IMR-90 (cell line): ENCODE measurements around the gene PIGC. TPM values are rescaled to one million over a fixed set of nuclear protein-coding genes. Genes with fewer than 3 reads are reported as not detected.

Experiments used
- ATAC-seq: fragments of 200-7000 bp; cut with Tn5 transposase; 2 replicates; pipeline ENCODE4 v1.9.1; 2020; ENCODE audit warnings: low read depth, mild to moderate bottlenecking, moderate library complexity
- BruUV-seq: library from RNA; stranded (reverse); fragments of 400-500 nt; replicated peaks from 2 replicates; lab custom pipeline; 2021; lab: Mats Ljungman, UMichigan
- CTCF ChIA-PET: fragments of 300-600 bp; formaldehyde crosslinking; extraction: SDS; loops from one replicate; lab custom pipeline; 2021; ENCODE audit warnings: antibody characterized with exemption; lab: Yijun Ruan, JAX
- POLR2A ChIA-PET: fragments of 300-600 bp; sonication (Branson Sonifier 250); formaldehyde crosslinking; loops from one replicate; lab custom pipeline; 2022; ENCODE audit warnings: antibody characterized with exemption; ENCODE audit not compliant: unreplicated experiment; lab: Charles Lee
- DNase-seq: peaks from one replicate; pipeline ENCODE4 v3.0.0; 2013
- H2AFZ ChIP-seq: replicated peaks from 2 replicates; pipeline ENCODE3; 2013; ENCODE audit warnings: low read length, mild to moderate bottlenecking; ENCODE audit not compliant: poor library complexity
- H2AK5ac ChIP-seq: 2 replicates; pipeline ENCODE4 v1.6.1; 2013; ENCODE audit warnings: low read depth, low read length, inconsistent platforms
- H2AK9ac ChIP-seq: replicated peaks from 2 replicates; pipeline ENCODE3; 2013; ENCODE audit warnings: mild to moderate bottlenecking, low read depth, low read length, moderate library complexity; ENCODE audit not compliant: poor library complexity
- H2BK120ac ChIP-seq: 2 replicates; pipeline ENCODE4 v1.6.1; 2013; ENCODE audit warnings: low read depth, low read length, inconsistent platforms
- H2BK15ac ChIP-seq: 3 replicates; pipeline ENCODE4 v1.6.1; 2013; ENCODE audit warnings: low read depth, low read length, inconsistent platforms
- H2BK20ac ChIP-seq: 2 replicates; pipeline ENCODE4 v1.6.1; 2013; ENCODE audit warnings: low read depth, mild to moderate bottlenecking, inconsistent platforms, low read length, moderate library complexity
- H2BK5ac ChIP-seq: 2 replicates; pipeline ENCODE4 v1.6.1; 2013; ENCODE audit warnings: mild to moderate bottlenecking, low read depth, low read length, inconsistent platforms; ENCODE audit not compliant: poor library complexity, severe bottlenecking
- H3K14ac ChIP-seq: replicated peaks from 2 replicates; pipeline ENCODE4 v1.6.1; 2013; ENCODE audit warnings: low read depth, low read length, inconsistent platforms
- H3K18ac ChIP-seq: 2 replicates; pipeline ENCODE4 v1.6.1; 2013; ENCODE audit warnings: low read depth, low read length, control low read depth
- H3K23ac ChIP-seq: 2 replicates; pipeline ENCODE4 v1.6.1; 2013; ENCODE audit warnings: low read depth, low read length, inconsistent platforms
- H3K27ac ChIP-seq: 2 replicates; pipeline ENCODE4 v1.5.1; 2013; ENCODE audit warnings: mild to moderate bottlenecking, control low read depth, low read length; ENCODE audit not compliant: insufficient read depth
- H3K27me3 ChIP-seq: 2 replicates; pipeline ENCODE4 v1.6.1; 2013; ENCODE audit warnings: low read length; ENCODE audit not compliant: control insufficient read depth, insufficient read depth
- H3K36me3 ChIP-seq: 2 replicates; pipeline ENCODE4 v1.6.1; 2013; ENCODE audit warnings: low read length, mixed read lengths; ENCODE audit not compliant: control insufficient read depth, insufficient read depth
- H3K4ac ChIP-seq: 2 replicates; pipeline ENCODE4 v1.6.1; 2013; ENCODE audit warnings: low read depth, low read length, inconsistent platforms
- H3K4me1 ChIP-seq: 2 replicates; pipeline ENCODE4 v1.6.1; 2013; ENCODE audit warnings: low read length, mixed read lengths; ENCODE audit not compliant: control insufficient read depth, insufficient read depth
- H3K4me2 ChIP-seq: 2 replicates; pipeline ENCODE4 v1.6.1; 2013; ENCODE audit warnings: low read depth, mild to moderate bottlenecking, control low read depth, low read length, moderate library complexity
- H3K4me3 ChIP-seq: 2 replicates; pipeline ENCODE4 v1.5.1; 2013; ENCODE audit warnings: low read depth, mild to moderate bottlenecking, control low read depth, low read length, moderate library complexity; ENCODE audit not compliant: insufficient read depth
- H3K56ac ChIP-seq: 2 replicates; pipeline ENCODE4 v1.6.1; 2013; ENCODE audit warnings: low read length, inconsistent platforms; ENCODE audit not compliant: insufficient read depth; ENCODE audit errors: extremely low read depth
- H3K79me1 ChIP-seq, 2 experiments: 2 replicates each; pipeline ENCODE4 v1.6.1; 2013; ENCODE audit warnings: low read length in 2 of 2, inconsistent platforms in 1 of 2, low read depth in 1 of 2
- H3K9ac ChIP-seq: 2 replicates; pipeline ENCODE4 v1.6.1; 2013; ENCODE audit warnings: low read depth, low read length, control low read depth
- H3K9me1 ChIP-seq: 2 replicates; pipeline ENCODE4 v1.6.1; 2013; ENCODE audit warnings: low read length, inconsistent platforms; ENCODE audit not compliant: insufficient read depth
- H3K9me3 ChIP-seq: 2 replicates; pipeline ENCODE4 v1.6.1; 2013; ENCODE audit warnings: low read length; ENCODE audit not compliant: control insufficient read depth, insufficient read depth
- H4K20me1 ChIP-seq: 2 replicates; pipeline ENCODE4 v1.6.1; 2013; ENCODE audit warnings: low read length, inconsistent platforms; ENCODE audit not compliant: insufficient read depth
- H4K5ac ChIP-seq: 2 replicates; pipeline ENCODE4 v1.6.1; 2013; ENCODE audit warnings: mild to moderate bottlenecking, low read depth, low read length, control low read depth
- H4K8ac ChIP-seq, 2 experiments: 2 replicates each; pipeline ENCODE4 v1.6.1; 2013; ENCODE audit warnings: low read depth in 2 of 2, low read length in 2 of 2, control low read depth in 1 of 2, inconsistent platforms in 1 of 2
- H4K91ac ChIP-seq: 2 replicates; pipeline ENCODE4 v1.6.1; 2013; ENCODE audit warnings: low read depth, low read length, inconsistent platforms; ENCODE audit not compliant: insufficient read depth
- BHLHE40 ChIP-seq: fragments of 150-350 bp; IDR thresholded peaks from 2 replicates; pipeline ENCODE4 v1.6.1; 2016; ENCODE audit warnings: mild to moderate bottlenecking, low read depth, low read length
- CEBPB ChIP-seq: IDR thresholded peaks from 2 replicates; pipeline ENCODE4 v1.6.1; 2012; ENCODE audit warnings: low read depth, low read length, improper control_type of control experiment
- CHD1 ChIP-seq: IDR thresholded peaks from 2 replicates; pipeline ENCODE4 v1.6.1; 2012; ENCODE audit warnings: low read depth, low read length, improper control_type of control experiment
- CTCF ChIP-seq: conservative IDR thresholded peaks from 2 replicates; pipeline ENCODE4 v1.5.1; 2012; ENCODE audit warnings: mild to moderate bottlenecking, low read depth, low read length, improper control_type of control experiment
- ELK1 ChIP-seq: fragments of 150-350 bp; IDR thresholded peaks from 2 replicates; pipeline ENCODE4 v1.6.1; 2016; ENCODE audit warnings: low read depth, mild to moderate bottlenecking, low read length, moderate library complexity, borderline replicate concordance
- FOS ChIP-seq: fragments of 150-350 bp; IDR thresholded peaks from 2 replicates; pipeline ENCODE4 v1.6.1; 2016; ENCODE audit warnings: low read depth, low read length
- MAFK ChIP-seq: IDR thresholded peaks from 2 replicates; pipeline ENCODE4 v1.6.1; 2012; ENCODE audit warnings: low read depth, low read length, improper control_type of control experiment
- MAZ ChIP-seq: IDR thresholded peaks from 2 replicates; pipeline ENCODE4 v1.6.1; 2012; ENCODE audit warnings: low read depth, mild to moderate bottlenecking, low read length, improper control_type of control experiment, moderate library complexity, borderline replicate concordance
- MXI1 ChIP-seq: IDR thresholded peaks from 2 replicates; pipeline ENCODE4 v1.6.1; 2012; ENCODE audit warnings: low read depth, mild to moderate bottlenecking, low read length, moderate library complexity, borderline replicate concordance
- NFE2L2 ChIP-seq: fragments of 150-350 bp; IDR thresholded peaks from 2 replicates; pipeline ENCODE4 v1.6.1; 2016; ENCODE audit warnings: low read depth, mild to moderate bottlenecking, low read length
- POLR2A ChIP-seq: IDR thresholded peaks from 2 replicates; pipeline ENCODE4 v1.6.1; 2012; ENCODE audit warnings: mild to moderate bottlenecking, low read depth, low read length
- RAD21 ChIP-seq: IDR thresholded peaks from 2 replicates; pipeline ENCODE4 v1.6.1; 2012; ENCODE audit warnings: low read length, improper control_type of control experiment
- RCOR1 ChIP-seq: IDR thresholded peaks from 2 replicates; pipeline ENCODE4 v1.6.1; 2012; ENCODE audit warnings: mild to moderate bottlenecking, low read length, improper control_type of control experiment; ENCODE audit not compliant: insufficient replicate concordance
- RFX5 ChIP-seq: IDR thresholded peaks from 2 replicates; pipeline ENCODE4 v1.8.0; 2012; ENCODE audit warnings: low read depth, mild to moderate bottlenecking, low read length, moderate library complexity
- SMC3 ChIP-seq: fragments of 150-350 bp; IDR thresholded peaks from 2 replicates; pipeline ENCODE4 v1.6.1; 2016; ENCODE audit warnings: low read depth, mild to moderate bottlenecking, antibody characterized with exemption, low read length, moderate library complexity
- USF2 ChIP-seq: fragments of 150-350 bp; IDR thresholded peaks from 2 replicates; pipeline ENCODE4 v1.6.1; 2017; ENCODE audit warnings: mild to moderate bottlenecking, antibody characterized with exemption, low read length, low read depth
- WGBS, 2 experiments: methylation state at CpG; one replicate each; pipeline versions ENCODE4 v1.1.5 to v1.1.7; 2013; ENCODE audit warnings: missing lambda C conversion rate in 2 of 2; ENCODE audit not compliant: insufficient read length in 1 of 2; ENCODE audit errors: extremely low coverage in 2 of 2; 5-methylcytosine and 5-hydroxymethylcytosine counted together
- dilution Hi-C: fragments of 300-500 bp; cut with HindIII; formaldehyde crosslinking; loops from one replicate; pipeline ENCODE4 v1.14.3; 2018; ENCODE audit warnings: low sequenced_read_pairs; ENCODE audit not compliant: unreplicated experiment
- in situ Hi-C: fragments of 300-500 bp; cut with MboI; formaldehyde crosslinking; loops from 3 replicates; pipeline ENCODE4 v1.14.3; 2019; ENCODE audit warnings: low sequenced_read_pairs, inconsistent platforms, mixed read lengths
- intact Hi-C: fragments of 100-400 bp; cut with micrococcal nuclease; formaldehyde crosslinking; loops from 2 replicates; pipeline ENCODE4 v1.10.0; 2022
- polyA plus RNA-seq, 3 experiments: library from polyadenylated mRNA; depleted of rRNA; stranded (reverse); fragments of >200 nt; gene quantifications; 2 replicates each; pipeline ENCODE4 v1.2.3, GENCODE V29; 2012; ENCODE audit warnings: low replicate concordance in 1 of 3
- total RNA-seq: library from RNA; depleted of rRNA; stranded (reverse); fragments of >200 nt; gene quantifications from 2 replicates; pipeline ENCODE4 v1.2.3, GENCODE V29; 2012

The PIGC gene
- total and polyA plus RNA-seq, 2 of the 4 experiments (the other 2 are of a cell fraction): 14.9 to 15.8 TPM

GRCh38 chr1:172395576-172395975 lies 48.3 kb downstream of the PIGC start:
- H2AFZ ChIP-seq: no peak overlapping the region
- no peak overlapping the region for H3K4ac ChIP-seq
- H4K8ac ChIP-seq: no peak overlapping the region
- H4K20me1 ChIP-seq: no peaks in the 10 kb centered on the region
- POLR2A ChIA-PET: no interaction called here
- H3K23ac ChIP-seq: no peak overlapping the region
- H3K18ac ChIP-seq: no peak overlapping the region
- peaks cover 4% of the 10 kb centered on the region for H3K4me1 ChIP-seq
- no peak for TF ChIP-seq RAD21
- TF ChIP-seq RFX5: no peak
- TF ChIP-seq CEBPB: no peak
- TF ChIP-seq CTCF: no peak
- no peak for TF ChIP-seq CHD1
- no peak for TF ChIP-seq BHLHE40
- TF ChIP-seq USF2: no peak
- TF ChIP-seq POLR2A: no peak
- no peak for TF ChIP-seq MAZ
- TF ChIP-seq ELK1: no peak
- no peak for TF ChIP-seq FOS
- no peak for TF ChIP-seq SMC3
- no peak for TF ChIP-seq MAFK
- no peak for TF ChIP-seq MXI1
- TF ChIP-seq RCOR1: no peak
- TF ChIP-seq NFE2L2: no peak
- H4K5ac ChIP-seq: no peak overlapping the region
- DNase-seq: no peak
- H3K36me3 ChIP-seq: no peaks in the 10 kb centered on the region
- H4K91ac ChIP-seq: no peak overlapping the region
- H2BK120ac ChIP-seq: no peak overlapping the region
- dilution Hi-C loops: no loop called here
- H2AK9ac ChIP-seq: no peak overlapping the region
- H3K14ac ChIP-seq: no peak overlapping the region
- ATAC-seq: no peak
- no peak overlapping the region for H2AK5ac ChIP-seq
- no CpG with 5 or more reads among the region's 3 CpGs for WGBS, 2 experiments
- H3K27ac ChIP-seq: no peak overlapping the region
- no peak overlapping the region for H3K56ac ChIP-seq
- no peaks in the 10 kb centered on the region for H3K27me3 ChIP-seq
- H2BK15ac ChIP-seq: no peak overlapping the region
- no peak overlapping the region for H3K4me3 ChIP-seq
- H3K4me2 ChIP-seq: no peak overlapping the region
- no peak overlapping the region for H2BK20ac ChIP-seq
- in situ Hi-C loops: loop anchor here (10.0 kb wide), 1 partner anchor 251 kb away; no protein-coding TSS in a partner anchor
- H3K9me3 ChIP-seq: no peaks in the 10 kb centered on the region
- no peaks in the 10 kb centered on the region for H3K79me1 ChIP-seq
- CTCF ChIA-PET: interaction anchor here (1.5 kb wide), 1 partner anchor 37 kb away, joined by 3 read pairs; no protein-coding TSS in a partner anchor
- H2BK5ac ChIP-seq: no peak overlapping the region
- no TSS peak for BruUV-seq
- no peaks in the 10 kb centered on the region for H3K9me1 ChIP-seq
- H3K9ac ChIP-seq: no peak overlapping the region
- intact Hi-C loops: loop anchor here (5.0 kb wide), 2 partner anchors 123 to 138 kb away; no protein-coding TSS in a partner anchor
